LHCN-M2 (cell line): ENCODE results near the gene MCRIP1. TPM values are rescaled to one million over a fixed set of nuclear protein-coding genes. Genes with fewer than 3 reads are reported as not detected.
"Not testable (repeated sequence)": the region's sequence is repeated elsewhere in the genome, so short reads cannot be mapped to it uniquely, and the experiment has no call there.

Experiments
- DNase-seq: peaks from one replicate; pipeline ENCODE4 v3.0.0-alpha.2; 2012; ENCODE audit warnings: low read depth
- total RNA-seq: library from RNA; depleted of rRNA; stranded (reverse); fragments of >200 nt; gene quantifications from 2 replicates; pipeline ENCODE4 v1.2.3, GENCODE V29; 2014

MCRIP1 gene
- total RNA-seq, 1 experiment from 2014 or later: 106 TPM

GRCh38 chr17:81841866-81842265, 8.8 kb upstream of the MCRIP1 start:
- DNase-seq: no peak

- DNase-seq: peak; percentile 69
Observed at GRCh38 chr17:81840826-81841778, 8.0 kb upstream of the MCRIP1 start.

- not testable (repeated sequence) for DNase-seq
Observed at GRCh38 chr17:81840059-81840458, 7.0 kb upstream of the MCRIP1 start.

- DNase-seq: no peak
Observed at GRCh38 chr17:81839301-81839700, 6.2 kb upstream of the MCRIP1 start.

- no peak for DNase-seq
Observed at GRCh38 chr17:81838753-81839255, 5.7 kb upstream of the MCRIP1 start.

- no peak for DNase-seq
Observed at GRCh38 chr17:81837641-81838040, 4.5 kb upstream of the MCRIP1 start.

GRCh38 chr17:81834831-81835267, 1.8 kb upstream of the MCRIP1 start, which contains the start of gene PPP1R27:
TSS of gene PPP1R27 (minus strand) at chr17:81835050. CDS start at chr17:81834953, 97 bp downstream.
- no peak for DNase-seq

- DNase-seq: no peak
Observed at GRCh38 chr17:81833921-81834830, 1.1 kb upstream of the MCRIP1 start.

GRCh38 chr17:81832608-81833159, 407 bp downstream of the MCRIP1 start:
- peak; percentile 21 for DNase-seq

GRCh38 chr17:81831957-81832607, 1.0 kb downstream of the MCRIP1 start:
- peak; percentile 46 for DNase-seq

GRCh38 chr17:81831563-81831956, 1.5 kb downstream of the MCRIP1 start:
- no peak for DNase-seq

GRCh38 chr17:81829858-81830257, 3.2 kb downstream of the MCRIP1 start:
- no peak for DNase-seq

GRCh38 chr17:81828656-81829055, 4.4 kb downstream of the MCRIP1 start:
- no peak for DNase-seq

GRCh38 chr17:81825841-81826466, 7.1 kb downstream of the MCRIP1 start:
- no peak for DNase-seq

GRCh38 chr17:81824595-81824994, 8.5 kb downstream of the MCRIP1 start:
- no peak for DNase-seq

- DNase-seq: no peak
Observed at GRCh38 chr17:81823820-81824550, 9.1 kb downstream of the MCRIP1 start.

- DNase-seq: no peak
Observed at GRCh38 chr17:81822996-81823819, 9.9 kb downstream of the MCRIP1 start.

GRCh38 chr17:81822312-81822637, 10.8 kb downstream of the MCRIP1 start:
- no peak for DNase-seq
